Smooth muscle cell (in vitro differentiated cells): ENCODE data around the gene UGT1A4. TPM values are rescaled to one million over a fixed set of nuclear protein-coding genes. Genes with fewer than 3 reads are reported as not detected.

Experiments used
- DNase-seq: peaks from one replicate; lab custom pipeline; 2025; ENCODE audit not compliant: unreplicated experiment; lab: John Stamatoyannopoulos, UW
- H2AFZ ChIP-seq: fragments of 200-600 bp; sonication (generic); 2 replicates; pipeline ENCODE4 v1.6.0; 2016; ENCODE audit warnings: antibody characterized with exemption, low read depth, mild to moderate bottlenecking
- H3F3A ChIP-seq: fragments of 200-600 bp; sonication (generic); 2 replicates; pipeline ENCODE4 v1.6.0; 2017; ENCODE audit warnings: antibody characterized with exemption, low read depth
- H3K27ac ChIP-seq: fragments of 200-600 bp; sonication (generic); 2 replicates; pipeline ENCODE4 v1.5.1; 2016; ENCODE audit warnings: low read depth, mild to moderate bottlenecking
- H3K27me3 ChIP-seq: fragments of 200-600 bp; sonication (generic); 2 replicates; pipeline ENCODE4 v1.6.1; 2016; ENCODE audit warnings: low read depth, mild to moderate bottlenecking
- H3K36me3 ChIP-seq: fragments of 200-600 bp; sonication (generic); 2 replicates; pipeline ENCODE4 v1.5.1; 2016; ENCODE audit warnings: low read depth
- H3K4me1 ChIP-seq: fragments of 200-600 bp; sonication (generic); 2 replicates; pipeline ENCODE4 v1.5.1; 2016; ENCODE audit warnings: low read depth
- H3K4me2 ChIP-seq: fragments of 200-600 bp; sonication (generic); 2 replicates; pipeline ENCODE4 v1.6.0; 2016; ENCODE audit warnings: mild to moderate bottlenecking
- H3K4me3 ChIP-seq: fragments of 200-600 bp; sonication (generic); 2 replicates; pipeline ENCODE4 v1.5.1; 2016; ENCODE audit warnings: mild to moderate bottlenecking
- H3K79me2 ChIP-seq: fragments of 200-600 bp; sonication (generic); 2 replicates; pipeline ENCODE4 v1.6.0; 2016; ENCODE audit warnings: low read depth, mild to moderate bottlenecking
- H3K9ac ChIP-seq: fragments of 200-600 bp; sonication (generic); 2 replicates; pipeline ENCODE4 v1.6.0; 2016; ENCODE audit warnings: low read depth
- H3K9me3 ChIP-seq: fragments of 200-600 bp; sonication (generic); replicated peaks from 2 replicates; pipeline ENCODE4 v1.5.1; 2016; ENCODE audit warnings: low read depth
- H4K20me1 ChIP-seq: fragments of 200-600 bp; sonication (generic); 2 replicates; pipeline ENCODE4 v1.6.0; 2016; ENCODE audit warnings: low read depth
- WGBS: methylation state at CpG from one replicate; pipeline ENCODE4 v1.1.7; 2016; ENCODE audit warnings: low lambda C conversion rate; 5-methylcytosine and 5-hydroxymethylcytosine counted together
- polyA plus RNA-seq: library from polyadenylated mRNA; unstranded; fragments of >200 nt; fragmentation: Nextera tagmentation; extraction: Ambion mirVana; gene quantifications from 2 replicates; pipeline ENCODE4 v1.2.1, GENCODE V29; 2016
- total RNA-seq: library from RNA; depleted of rRNA; stranded (reverse); fragments of >200 nt; gene quantifications from 2 replicates; pipeline ENCODE4 v1.2.3, GENCODE V29; 2014
- TF ChIP-seq, protein P1 (sequence below): fragments of 200-600 bp; sonication (generic); IDR thresholded peaks from 2 replicates; pipeline ENCODE4 v1.5.1; 2017; ENCODE audit warnings: borderline replicate concordance, mild to moderate bottlenecking, antibody characterized with exemption; ENCODE audit not compliant: insufficient read depth, poor library complexity, severe bottlenecking

Gene UGT1A4
- total and polyA plus RNA-seq, 2 experiments from 2014 or later = not detected

DNA sequence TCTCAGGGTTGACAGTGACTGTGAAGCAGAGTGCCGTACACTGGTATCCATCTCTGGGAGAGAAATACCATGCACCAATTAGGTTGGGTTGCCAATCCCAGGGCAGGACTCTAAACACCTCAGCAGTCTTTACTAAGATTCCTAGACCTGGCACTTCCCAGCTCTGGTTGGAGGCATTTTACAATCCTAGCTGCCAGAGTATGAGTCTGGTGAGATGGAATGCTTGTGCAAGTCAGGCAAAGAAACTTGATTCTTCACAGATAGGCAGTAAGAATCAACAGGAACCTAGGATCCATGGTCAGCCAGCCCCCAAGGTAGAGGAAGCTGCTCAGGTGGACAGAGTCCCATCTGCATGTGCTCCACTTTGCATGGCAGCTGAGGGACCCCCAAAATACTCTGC lies 11.8 kb upstream of the UGT1A4 start:
- Histone ChIP-seq H3K4me3 (no peak overlapping the region), H3K36me3 (no peaks in the 10 kb centered on the region), H3K79me2 (no peaks in the 10 kb centered on the region), H3K4me1 (no peaks in the 10 kb centered on the region), H3K27me3 (no peaks in the 10 kb centered on the region), H3K4me2 (no peak overlapping the region), H3K9ac (no peak overlapping the region), H3K9me3 (no peaks in the 10 kb centered on the region), H2AFZ (no peak overlapping the region), H3F3A (no peaks in the 10 kb centered on the region), H4K20me1 (no peaks in the 10 kb centered on the region), H3K27ac (peak overlapping the region; percentile 13)
- TF ChIP-seq, protein P1, sequence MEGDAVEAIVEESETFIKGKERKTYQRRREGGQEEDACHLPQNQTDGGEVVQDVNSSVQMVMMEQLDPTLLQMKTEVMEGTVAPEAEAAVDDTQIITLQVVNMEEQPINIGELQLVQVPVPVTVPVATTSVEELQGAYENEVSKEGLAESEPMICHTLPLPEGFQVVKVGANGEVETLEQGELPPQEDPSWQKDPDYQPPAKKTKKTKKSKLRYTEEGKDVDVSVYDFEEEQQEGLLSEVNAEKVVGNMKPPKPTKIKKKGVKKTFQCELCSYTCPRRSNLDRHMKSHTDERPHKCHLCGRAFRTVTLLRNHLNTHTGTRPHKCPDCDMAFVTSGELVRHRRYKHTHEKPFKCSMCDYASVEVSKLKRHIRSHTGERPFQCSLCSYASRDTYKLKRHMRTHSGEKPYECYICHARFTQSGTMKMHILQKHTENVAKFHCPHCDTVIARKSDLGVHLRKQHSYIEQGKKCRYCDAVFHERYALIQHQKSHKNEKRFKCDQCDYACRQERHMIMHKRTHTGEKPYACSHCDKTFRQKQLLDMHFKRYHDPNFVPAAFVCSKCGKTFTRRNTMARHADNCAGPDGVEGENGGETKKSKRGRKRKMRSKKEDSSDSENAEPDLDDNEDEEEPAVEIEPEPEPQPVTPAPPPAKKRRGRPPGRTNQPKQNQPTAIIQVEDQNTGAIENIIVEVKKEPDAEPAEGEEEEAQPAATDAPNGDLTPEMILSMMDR = no peak
- no peak for DNase-seq
- WGBS = 75% methylated on average over 1 of the region's 1 CpG

DNA sequence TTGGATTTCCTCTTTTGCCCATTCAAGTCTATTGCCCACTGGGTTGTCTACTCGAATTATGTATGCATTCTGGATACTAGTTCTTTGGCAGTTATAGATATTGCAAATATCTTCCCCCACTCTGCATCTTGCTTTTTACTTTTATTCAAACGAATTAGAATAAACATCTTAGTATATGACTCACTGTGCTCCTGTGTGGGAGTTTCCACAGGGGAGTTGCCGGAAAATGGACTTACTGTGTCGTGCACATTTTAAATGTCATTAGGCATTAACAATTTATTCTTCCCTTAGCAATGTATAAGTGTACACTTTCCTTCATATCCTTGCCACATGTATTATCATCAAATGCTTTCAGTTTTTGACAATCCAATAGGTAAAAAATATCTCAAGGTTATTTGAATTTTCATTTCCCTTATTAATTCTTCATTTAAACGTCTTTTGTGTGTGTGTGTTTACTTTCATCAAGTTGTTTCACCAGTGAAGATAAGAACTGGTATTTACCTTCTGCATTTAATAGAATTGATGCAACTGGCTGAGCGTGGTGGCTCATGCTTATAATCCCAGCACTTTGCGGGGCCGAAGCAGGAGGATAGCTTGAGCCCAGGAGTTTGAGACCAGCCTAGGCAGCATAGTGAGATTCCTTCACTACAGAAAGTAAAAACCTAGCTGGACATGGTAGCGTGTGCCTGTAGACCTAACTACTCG lies 10.4 kb upstream of the UGT1A4 start:
- Histone ChIP-seq H3K79me2 (no peaks in the 10 kb centered on the region), H3K4me2 (peak overlapping the region; percentile 64), H4K20me1 (no peaks in the 10 kb centered on the region), H3K27ac (peak overlapping the region; percentile 51), H3K36me3 (no peaks in the 10 kb centered on the region), H3F3A (no peaks in the 10 kb centered on the region), H3K27me3 (no peaks in the 10 kb centered on the region), H2AFZ (peak overlapping the region; percentile 56), H3K4me1 (no peaks in the 10 kb centered on the region), H3K9me3 (no peaks in the 10 kb centered on the region), H3K4me3 (no peak overlapping the region), H3K9ac (no peak overlapping the region)
- no peak for DNase-seq
- 40% methylated on average over 10 of the region's 10 CpGs for WGBS
- TF ChIP-seq, protein P1 = no peak

DNA sequence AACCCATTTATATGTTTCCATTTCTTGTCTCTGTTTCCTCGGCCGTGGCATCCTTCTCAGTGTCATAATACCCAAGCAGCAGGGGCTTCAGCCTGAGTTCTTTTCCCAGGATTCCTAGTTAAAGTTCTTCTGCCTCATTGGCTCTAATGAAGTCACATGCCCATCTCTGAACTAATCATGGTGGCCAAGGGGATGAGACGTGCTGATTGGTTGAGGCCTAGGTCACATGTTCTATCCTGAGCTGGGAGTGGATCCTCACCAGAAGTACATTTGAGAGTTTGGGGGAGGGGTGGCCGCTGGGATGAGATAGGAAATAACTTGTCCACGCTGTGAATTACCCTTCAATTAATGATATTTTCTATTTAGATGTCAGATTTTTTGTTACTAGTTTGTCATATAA lies 9.6 kb upstream of the UGT1A4 start:
- 96% methylated on average over 5 of the region's 5 CpGs for WGBS
- Histone ChIP-seq H3K4me1 (no peaks in the 10 kb centered on the region), H3K79me2 (no peaks in the 10 kb centered on the region), H3K4me3 (no peak overlapping the region), H3K27me3 (no peaks in the 10 kb centered on the region), H3F3A (no peaks in the 10 kb centered on the region), H3K4me2 (no peak overlapping the region), H3K9me3 (no peaks in the 10 kb centered on the region), H3K9ac (no peak overlapping the region), H2AFZ (no peak overlapping the region), H3K27ac (no peak overlapping the region), H4K20me1 (no peaks in the 10 kb centered on the region), H3K36me3 (no peaks in the 10 kb centered on the region)
- no peak for DNase-seq
- TF ChIP-seq, protein P1 = no peak
